Testis (tissue), 2 donors: Measurements from ENCODE around the gene TUBB2B.

Experiments used
- POLR2A ChIP-seq: fragments of 450-650 bp; IDR thresholded peaks from one replicate; pipeline ENCODE4 v1.6.1; 2017; ENCODE audit warnings: antibody characterized with exemption, mild to moderate bottlenecking, moderate library complexity
- TF ChIP-seq, protein P1 (sequence below), 3 experiments: fragments of 450-650 bp in 2 of 3; fragments of 200-600 bp in 1 of 3; sonication (generic) in 1 of 3; IDR thresholded peaks; one replicate each; pipeline ENCODE4 v1.5.1; 2016 to 2019; ENCODE audit warnings: antibody characterized with exemption in 3 of 3, mild to moderate bottlenecking in 2 of 3, moderate library complexity in 1 of 3

DNA sequence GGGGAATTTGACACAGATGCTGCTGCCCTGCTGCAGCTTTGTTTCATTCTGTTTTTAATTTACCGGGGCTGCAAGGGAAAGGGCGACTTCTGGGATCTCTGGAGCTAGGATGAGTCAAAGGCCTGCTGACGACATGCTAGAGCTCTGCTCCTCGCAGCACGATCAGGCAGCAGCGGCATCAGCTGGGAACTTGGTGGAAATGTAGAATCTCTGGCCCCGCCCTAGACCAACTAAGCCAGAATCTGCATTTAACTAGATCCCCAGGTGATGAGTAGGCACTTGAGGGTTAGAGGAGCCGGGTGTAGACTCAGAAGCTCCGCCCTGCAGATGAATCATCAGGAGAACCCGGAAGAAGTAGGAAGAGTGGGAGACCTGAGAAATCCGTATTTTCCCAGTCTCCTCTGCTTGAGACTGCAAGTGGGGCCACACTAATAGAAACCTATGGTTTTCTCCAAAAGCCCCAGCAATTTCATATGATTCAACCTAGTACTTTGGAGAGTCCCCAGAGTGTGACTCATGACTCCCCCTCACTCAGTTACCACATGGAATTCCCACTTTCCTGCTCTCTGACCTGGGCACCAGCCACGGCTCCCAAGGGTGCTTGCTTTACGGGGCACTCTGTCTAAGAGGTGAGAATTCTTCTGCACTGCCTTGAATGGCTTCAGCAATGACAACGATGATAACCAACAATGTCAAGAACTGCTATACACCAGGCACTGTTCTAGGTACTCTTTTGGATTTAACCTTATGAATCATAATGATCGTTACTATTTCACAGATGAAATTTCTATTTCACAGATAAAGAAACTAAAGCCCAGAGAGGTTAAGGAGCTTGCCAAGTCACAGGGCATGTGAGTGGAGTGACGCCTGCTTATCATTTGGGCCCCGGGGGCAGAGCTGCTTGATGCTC lies 18.1 kb downstream of the TUBB2B start:
- TF ChIP-seq, protein P1, sequence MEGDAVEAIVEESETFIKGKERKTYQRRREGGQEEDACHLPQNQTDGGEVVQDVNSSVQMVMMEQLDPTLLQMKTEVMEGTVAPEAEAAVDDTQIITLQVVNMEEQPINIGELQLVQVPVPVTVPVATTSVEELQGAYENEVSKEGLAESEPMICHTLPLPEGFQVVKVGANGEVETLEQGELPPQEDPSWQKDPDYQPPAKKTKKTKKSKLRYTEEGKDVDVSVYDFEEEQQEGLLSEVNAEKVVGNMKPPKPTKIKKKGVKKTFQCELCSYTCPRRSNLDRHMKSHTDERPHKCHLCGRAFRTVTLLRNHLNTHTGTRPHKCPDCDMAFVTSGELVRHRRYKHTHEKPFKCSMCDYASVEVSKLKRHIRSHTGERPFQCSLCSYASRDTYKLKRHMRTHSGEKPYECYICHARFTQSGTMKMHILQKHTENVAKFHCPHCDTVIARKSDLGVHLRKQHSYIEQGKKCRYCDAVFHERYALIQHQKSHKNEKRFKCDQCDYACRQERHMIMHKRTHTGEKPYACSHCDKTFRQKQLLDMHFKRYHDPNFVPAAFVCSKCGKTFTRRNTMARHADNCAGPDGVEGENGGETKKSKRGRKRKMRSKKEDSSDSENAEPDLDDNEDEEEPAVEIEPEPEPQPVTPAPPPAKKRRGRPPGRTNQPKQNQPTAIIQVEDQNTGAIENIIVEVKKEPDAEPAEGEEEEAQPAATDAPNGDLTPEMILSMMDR (IDR thresholded peaks at IDR 0.05), result no peak
- no peak for TF ChIP-seq POLR2A
